Astrocyte (in vitro differentiated cells and primary cell): ENCODE results near the gene GPS2.

Experiments
- EZH2 ChIP-seq: IDR thresholded peaks from 2 replicates; pipeline ENCODE4 v1.6.1; 2012; ENCODE audit warnings: mild to moderate bottlenecking, low read length, inconsistent platforms; ENCODE audit not compliant: insufficient read depth
- TF ChIP-seq, protein P1 (sequence below): IDR thresholded peaks from 2 replicates; pipeline ENCODE4 v1.5.1; 2011; ENCODE audit warnings: low read depth, mild to moderate bottlenecking, inconsistent platforms, low read length, moderate library complexity; ENCODE audit not compliant: insufficient read depth

DNA sequence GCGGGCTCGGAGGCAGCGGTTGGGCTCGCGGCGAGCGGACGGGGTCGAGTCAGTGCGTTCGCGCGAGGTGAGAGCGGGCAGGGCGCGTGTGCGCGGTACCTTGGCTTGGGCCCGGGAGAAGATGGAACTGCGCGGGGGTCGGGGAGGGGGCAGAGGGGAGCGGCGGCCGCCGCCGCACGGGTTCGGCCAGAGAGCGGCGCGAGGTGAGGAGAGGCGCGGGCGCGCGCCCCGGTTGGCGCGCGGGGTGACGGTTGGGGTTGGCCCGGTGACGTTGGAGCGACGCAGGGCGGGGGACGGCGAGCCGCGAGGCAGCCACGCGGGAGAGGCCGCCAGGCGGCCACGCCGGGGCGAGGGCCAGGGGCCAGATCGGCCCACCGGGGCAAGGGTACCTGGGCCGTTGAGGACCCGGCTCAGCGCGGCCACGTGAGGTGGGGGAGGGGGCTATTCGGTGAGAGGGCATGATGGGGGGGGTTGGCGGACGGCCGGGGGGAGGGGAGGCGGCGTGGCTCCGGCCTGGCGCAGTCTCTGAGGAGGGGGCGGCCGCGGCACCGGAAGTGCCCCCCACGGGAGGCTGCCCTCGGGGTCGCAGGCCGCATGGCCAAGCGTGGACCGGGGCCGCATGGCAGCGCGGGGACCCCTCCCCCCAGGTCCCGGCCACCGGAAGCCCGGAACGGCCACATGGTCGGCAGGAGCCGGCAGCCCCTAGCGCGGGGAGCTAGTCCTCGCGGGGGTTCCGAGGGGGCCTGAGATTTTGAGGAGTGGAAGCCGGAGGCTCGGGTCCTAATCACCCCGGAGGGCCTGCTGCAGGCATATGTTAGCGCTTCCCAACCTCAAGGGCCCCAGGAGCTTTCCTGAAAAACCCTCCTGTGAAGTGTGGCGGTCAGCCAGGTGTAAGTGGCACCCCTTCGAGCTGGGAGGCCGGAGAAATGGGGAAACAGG, 7.2 kb downstream of the GPS2 start:
- TF ChIP-seq, protein P1, sequence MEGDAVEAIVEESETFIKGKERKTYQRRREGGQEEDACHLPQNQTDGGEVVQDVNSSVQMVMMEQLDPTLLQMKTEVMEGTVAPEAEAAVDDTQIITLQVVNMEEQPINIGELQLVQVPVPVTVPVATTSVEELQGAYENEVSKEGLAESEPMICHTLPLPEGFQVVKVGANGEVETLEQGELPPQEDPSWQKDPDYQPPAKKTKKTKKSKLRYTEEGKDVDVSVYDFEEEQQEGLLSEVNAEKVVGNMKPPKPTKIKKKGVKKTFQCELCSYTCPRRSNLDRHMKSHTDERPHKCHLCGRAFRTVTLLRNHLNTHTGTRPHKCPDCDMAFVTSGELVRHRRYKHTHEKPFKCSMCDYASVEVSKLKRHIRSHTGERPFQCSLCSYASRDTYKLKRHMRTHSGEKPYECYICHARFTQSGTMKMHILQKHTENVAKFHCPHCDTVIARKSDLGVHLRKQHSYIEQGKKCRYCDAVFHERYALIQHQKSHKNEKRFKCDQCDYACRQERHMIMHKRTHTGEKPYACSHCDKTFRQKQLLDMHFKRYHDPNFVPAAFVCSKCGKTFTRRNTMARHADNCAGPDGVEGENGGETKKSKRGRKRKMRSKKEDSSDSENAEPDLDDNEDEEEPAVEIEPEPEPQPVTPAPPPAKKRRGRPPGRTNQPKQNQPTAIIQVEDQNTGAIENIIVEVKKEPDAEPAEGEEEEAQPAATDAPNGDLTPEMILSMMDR: no peak
- no peak for TF ChIP-seq EZH2
